ENCODE results near the gene LYRM2.
A peak's percentile ranks its signal among the peaks of the same experiment; 100 is the strongest.

LYRM2 gene

GRCh38 chr6:89604653-89605052, 33.9 kb downstream of the LYRM2 start:
- CTCF ChIA-PET = interaction anchor here (0.5 to 0.7 kb wide), 2 partner anchors 193 to 232 kb away, joined by 3 read pairs; no protein-coding TSS in a partner anchor
- H3K27ac ChIP-seq = no peak overlapping the region
- DNase-seq (ENCODE audit: low spot score) = no peak
- no peak for TF ChIP-seq CTCF (conservative IDR thresholded peaks at IDR 0.05; ENCODE audit: low read depth)
- POLR2A ChIA-PET (ENCODE audit: low non-redundant PET) = no interaction called here

DNA sequence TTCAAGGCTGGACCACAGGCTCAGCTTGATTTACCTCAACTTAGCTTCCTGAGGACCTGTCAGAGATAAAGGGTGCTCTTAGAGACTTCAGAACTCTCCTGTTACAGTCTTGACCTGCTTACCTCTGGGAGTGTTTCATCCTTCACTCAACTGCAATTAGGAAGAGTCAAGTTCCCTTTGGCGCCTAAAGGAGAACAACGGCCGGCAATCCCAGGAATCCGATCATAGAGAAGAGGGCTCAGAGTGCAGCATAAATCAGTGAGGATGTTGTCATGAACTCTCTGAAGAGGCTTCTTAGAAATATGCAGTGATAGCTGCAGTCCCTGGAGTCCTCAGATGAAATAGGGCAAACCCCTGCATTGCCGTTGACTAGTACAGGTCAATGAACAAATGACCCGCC, 36.4 kb downstream of the LYRM2 start:
- CTCF ChIA-PET = no interaction called here
- H3K27ac ChIP-seq = no peak overlapping the region
- POLR2A ChIA-PET (ENCODE audit: low non-redundant PET) = no interaction called here
- DNase-seq (ENCODE audit: low spot score) = no peak
- TF ChIP-seq CTCF (conservative IDR thresholded peaks at IDR 0.05; ENCODE audit: low read depth) = no peak

DNA sequence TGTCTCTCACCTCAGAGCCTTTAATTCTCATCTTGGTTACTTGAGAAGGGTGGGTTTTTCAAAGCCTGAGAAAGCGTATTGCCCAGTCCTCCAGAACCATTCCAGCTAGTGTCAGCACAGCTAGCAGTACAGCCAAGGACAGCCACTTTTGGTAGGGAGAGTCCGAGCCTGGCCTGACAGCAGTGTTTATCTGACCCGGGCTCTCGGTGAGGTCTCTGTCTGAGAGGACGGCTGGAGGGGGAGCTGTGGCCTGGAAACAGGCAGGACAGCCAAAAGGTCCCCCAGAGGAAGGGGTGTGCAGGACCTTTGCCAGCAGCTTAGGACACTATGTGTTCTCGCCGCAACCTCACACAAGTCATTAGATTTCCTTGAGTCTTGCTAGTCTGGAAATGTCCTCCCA, 38.8 kb downstream of the LYRM2 start:
- no peak for DNase-seq (ENCODE audit: low spot score)
- no peak for TF ChIP-seq CTCF (conservative IDR thresholded peaks at IDR 0.05; ENCODE audit: low read depth)
- ChIA-PET POLR2A (ENCODE audit: low non-redundant PET) (interaction anchor here (0.7 kb wide), 1 partner anchor 330 kb away, joined by 3 read pairs; no protein-coding TSS in a partner anchor), CTCF (interaction anchor here (0.5 to 1.2 kb wide), 3 partner anchors 19 to 167 kb away, joined by 3 to 5 read pairs (median 3); no protein-coding TSS in a partner anchor)
- H3K27ac ChIP-seq = no peak overlapping the region

DNA sequence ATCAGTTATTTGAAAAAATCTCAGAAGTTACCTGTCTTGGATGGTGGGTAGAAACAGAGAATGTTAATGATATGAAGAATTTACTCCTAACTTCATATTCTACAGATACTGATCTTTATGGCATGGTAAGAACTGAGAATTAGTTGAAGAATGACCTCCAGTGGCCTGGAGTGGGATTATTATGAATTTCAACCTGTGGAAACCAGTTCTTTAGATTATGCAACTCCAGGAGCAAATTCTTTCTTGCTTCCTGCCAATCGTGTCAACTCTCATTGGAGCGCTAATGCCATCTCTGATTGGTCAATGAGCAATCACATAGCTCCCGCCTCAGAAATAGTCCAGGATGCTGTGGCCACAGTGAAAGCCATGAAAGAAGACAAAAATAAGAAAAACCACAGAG, 40.6 kb downstream of the LYRM2 start:
- 0 out of 2 replicates have a peak, but pooled peaks have one; percentile 12 for TF ChIP-seq CTCF (conservative IDR thresholded peaks at IDR 0.05; ENCODE audit: low read depth)
- CTCF ChIA-PET = interaction anchor here (0.6 kb wide), 1 partner anchor 11 kb away, joined by 4 read pairs; no protein-coding TSS in a partner anchor
- H3K27ac ChIP-seq = no peak overlapping the region
- POLR2A ChIA-PET (ENCODE audit: low non-redundant PET) = no interaction called here
- DNase-seq (ENCODE audit: low spot score) = peak; percentile 91

DNA sequence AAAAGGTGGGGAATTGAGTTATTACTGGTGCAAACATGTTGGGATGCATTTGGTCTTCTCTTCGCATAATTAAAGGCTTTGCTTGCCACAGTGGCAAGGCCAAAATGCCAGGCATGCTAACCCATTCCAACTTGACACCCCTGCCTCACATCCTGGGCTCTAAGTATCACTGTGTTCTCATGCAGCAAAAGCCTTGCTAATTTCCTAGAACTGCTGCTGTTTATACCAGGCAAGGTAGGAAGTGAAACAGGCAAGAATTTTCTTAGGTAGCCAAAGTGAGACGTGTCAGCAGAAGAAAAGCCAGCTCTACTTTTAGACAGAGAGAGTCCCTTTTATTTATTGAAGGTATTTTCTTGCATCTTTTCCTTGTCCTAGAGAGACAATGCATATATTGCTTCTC, 41.2 kb downstream of the LYRM2 start:
- no peak for DNase-seq (ENCODE audit: low spot score)
- CTCF ChIA-PET = interaction anchor here (0.6 to 0.7 kb wide), 3 partner anchors 11 to 161 kb away, joined by 3 to 4 read pairs (median 3); no protein-coding TSS in a partner anchor
- TF ChIP-seq CTCF (conservative IDR thresholded peaks at IDR 0.05; ENCODE audit: low read depth) = no peak
- POLR2A ChIA-PET (ENCODE audit: low non-redundant PET) = no interaction called here
- H3K27ac ChIP-seq = no peak overlapping the region

DNA sequence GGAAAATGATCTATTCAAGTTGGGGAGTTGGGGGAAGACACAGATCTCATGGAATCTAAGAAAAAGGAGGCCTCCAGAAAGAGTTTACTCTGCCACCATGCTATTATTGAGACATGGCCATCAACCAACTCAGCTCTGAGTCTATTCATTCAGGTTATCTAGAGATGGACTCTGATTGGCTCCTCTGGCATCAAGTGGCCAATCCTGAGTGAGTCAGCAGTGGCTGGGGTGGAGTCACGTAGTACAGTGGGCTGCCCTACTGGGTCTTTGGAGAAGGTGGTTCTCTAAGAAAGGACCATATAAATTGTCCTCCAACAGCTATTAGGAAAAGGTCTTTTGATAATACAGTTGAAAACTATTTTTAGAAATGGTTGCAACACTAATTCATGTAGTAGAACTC, 42.1 kb downstream of the LYRM2 start:
- CTCF ChIA-PET = no interaction called here

More for the DNA sequence above, 42.1 kb downstream of the LYRM2 start:
- DNase-seq (ENCODE audit: low spot score) = no peak
- no peak for TF ChIP-seq CTCF (conservative IDR thresholded peaks at IDR 0.05; ENCODE audit: low read depth)
- POLR2A ChIA-PET (ENCODE audit: low non-redundant PET) = no interaction called here
- H3K27ac ChIP-seq = no peak overlapping the region

Data from RWPE1 (cell line).